HG03565 (cell line): ENCODE results near the gene ZDHHC7.
"Not testable (repeated sequence)": the region's sequence is repeated elsewhere in the genome, so short reads cannot be mapped to it uniquely, and the experiment has no call there.

ENCODE experiments used
- ATAC-seq: cut with Tn5 transposase; IDR thresholded peaks from one replicate; pipeline ENCODE4 v1.9.1; 2021; ENCODE audit warnings: mild to moderate bottlenecking, moderate library complexity; ENCODE audit not compliant: unreplicated experiment

The ZDHHC7 gene

DNA sequence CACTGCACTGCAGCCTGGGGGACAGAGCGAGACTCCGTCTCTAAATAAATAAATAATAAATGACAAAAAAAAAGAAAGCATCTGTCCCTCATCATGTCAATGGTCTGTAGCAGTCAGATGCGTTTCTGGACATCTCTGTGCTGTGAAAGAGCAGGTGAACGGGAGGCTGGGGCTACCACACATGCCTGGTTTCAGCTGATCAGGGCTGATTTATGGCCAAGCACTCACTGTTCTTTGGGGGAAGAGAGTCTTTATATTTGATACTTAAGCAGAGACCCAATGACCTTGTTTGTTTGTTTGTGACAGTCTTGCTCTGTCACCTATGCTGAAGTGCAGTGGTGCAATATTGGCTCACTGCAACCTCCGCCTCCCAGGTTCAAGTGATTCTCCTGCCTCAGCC is 33.7 kb upstream of the ZDHHC7 start:
- no peak for ATAC-seq

DNA sequence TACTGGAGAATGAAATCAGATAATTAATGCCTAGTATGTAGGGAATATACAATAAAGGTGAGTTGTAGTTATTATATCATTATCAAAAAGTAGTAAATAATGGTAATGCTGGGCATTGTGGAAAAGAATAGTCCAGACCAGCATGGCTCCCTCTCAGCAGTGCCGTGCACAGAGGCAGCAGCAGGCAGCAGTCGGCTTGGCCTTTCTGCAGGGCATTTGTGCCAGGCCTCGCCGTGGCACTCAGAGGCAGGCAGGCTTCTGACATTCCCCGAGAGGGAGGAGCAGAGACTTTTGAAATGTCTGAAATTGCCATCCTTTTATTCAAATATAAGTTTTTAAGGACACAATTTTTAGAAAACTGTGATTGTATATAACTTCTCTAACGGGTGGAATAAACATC is 31.3 kb upstream of the ZDHHC7 start:
- ATAC-seq, result no peak

DNA sequence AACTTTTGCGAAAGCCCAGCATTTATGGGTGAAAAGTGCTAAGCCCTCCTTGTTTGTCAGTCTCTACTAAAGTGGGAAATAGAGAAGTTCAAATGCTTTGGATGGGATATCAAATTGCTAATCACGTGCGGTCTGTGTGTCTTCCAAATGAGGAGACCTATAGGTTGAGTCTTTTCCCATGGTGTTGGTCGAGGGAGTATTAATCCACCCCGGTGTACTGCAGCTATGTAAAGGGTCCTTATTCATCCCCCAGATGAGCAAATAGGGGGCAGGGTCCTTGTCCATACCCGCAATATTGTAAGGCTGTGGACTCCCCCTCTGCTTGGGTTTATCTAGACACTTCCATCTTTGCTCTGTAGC is 30.8 kb upstream of the ZDHHC7 start:
- ATAC-seq, result no peak

DNA sequence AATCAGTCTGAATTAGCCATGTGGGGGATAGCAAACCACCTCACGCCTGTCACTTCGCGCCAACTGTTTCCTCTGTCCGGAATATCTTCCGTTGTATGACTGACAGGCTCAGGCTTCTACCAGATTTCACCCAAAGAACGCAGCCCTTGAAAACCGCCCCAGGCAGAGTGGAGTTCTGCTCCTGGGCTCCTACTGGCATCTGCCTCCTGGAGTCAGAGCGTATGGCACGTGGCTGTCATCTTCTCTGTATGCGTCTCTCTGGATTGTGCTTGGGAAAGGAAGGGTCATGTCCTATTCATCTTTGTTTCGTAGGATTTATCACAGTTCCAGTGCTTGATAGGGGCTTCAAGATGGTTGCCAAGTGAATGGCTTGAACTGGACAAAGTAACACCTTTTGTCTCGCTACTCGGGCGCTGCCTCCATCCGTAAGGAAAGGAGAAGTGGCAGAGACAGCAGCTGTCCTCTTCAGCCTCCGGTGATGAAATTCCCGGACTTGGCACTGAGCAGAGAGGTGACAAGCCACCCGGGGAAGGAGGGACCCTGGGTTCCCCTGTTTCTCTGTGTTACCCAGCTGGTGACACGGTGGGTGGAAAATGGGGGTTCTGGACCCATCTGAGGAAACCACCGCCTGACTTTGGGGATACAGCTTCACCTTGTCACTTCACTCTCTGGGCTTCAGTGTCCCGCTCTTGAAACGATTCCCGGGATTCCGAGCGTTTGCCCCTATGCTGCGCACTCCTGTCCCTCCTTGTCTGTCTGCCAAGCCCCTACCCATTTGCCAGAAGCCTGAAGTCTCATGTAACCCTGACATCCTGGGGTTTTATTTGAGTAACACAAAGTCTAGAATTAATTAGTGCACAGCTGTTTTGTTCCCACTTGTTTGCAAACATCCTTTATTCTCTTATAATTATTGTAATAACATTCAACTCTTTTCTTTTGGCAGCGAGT is 30.2 kb upstream of the ZDHHC7 start:
- ATAC-seq, result no peak

DNA sequence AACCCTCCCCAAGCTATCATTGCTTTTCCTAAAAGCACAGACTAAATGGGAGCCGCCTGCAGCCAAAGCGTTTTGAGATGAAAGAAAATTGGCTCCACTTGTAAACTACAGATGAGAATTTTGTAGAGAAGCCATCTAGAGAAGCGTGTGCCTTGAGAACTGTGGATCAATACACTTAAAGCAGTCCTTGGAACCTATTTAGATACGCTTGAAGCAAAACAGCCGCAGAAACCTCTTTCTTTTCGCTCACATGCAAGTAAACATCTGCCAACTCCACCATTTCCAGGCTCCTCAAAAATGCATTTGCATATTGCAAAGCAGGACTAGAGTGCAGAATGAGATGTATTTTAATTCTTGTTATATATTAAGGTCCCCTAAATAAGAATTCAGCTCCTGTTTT is 29.4 kb upstream of the ZDHHC7 start:
- ATAC-seq, result no peak

DNA sequence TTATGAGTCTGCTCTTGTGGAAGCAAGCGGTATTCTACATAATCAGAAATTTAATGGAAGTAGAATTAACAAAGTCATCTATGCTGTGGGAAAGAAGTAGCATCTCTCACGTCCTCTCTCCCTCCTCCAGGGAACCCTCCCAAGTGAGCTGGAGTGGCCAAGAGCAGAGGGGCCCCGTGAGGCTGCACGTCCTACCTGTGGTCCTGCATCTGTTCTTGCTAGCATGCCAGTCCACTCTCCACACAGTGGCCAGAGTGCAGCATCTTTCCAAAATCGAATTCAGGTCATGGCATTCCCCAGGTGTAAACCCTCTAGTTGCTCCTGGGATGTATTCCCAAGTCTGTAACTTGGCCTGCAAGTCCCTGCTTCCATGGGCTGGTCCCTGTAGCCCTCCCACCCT is 26.4 kb upstream of the ZDHHC7 start:
- ATAC-seq, result no peak

DNA sequence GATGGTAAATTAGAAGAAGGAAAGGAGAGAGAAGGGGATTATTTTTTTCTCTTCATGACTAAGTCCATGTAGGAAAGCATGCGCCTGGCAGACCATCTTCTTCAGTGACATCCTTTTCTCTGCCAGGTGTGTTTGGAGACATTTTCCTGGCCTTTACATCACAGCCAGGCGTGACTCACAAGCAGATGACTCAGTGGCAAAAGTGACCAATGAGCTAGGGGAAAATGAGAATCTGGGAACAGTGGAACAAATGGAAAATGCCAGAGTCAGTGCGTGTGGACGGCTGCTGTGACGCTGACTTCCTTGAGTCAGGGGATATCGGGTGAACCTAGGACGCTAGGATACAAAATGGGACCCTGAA is 25.7 kb upstream of the ZDHHC7 start:
- ATAC-seq, result no peak

DNA sequence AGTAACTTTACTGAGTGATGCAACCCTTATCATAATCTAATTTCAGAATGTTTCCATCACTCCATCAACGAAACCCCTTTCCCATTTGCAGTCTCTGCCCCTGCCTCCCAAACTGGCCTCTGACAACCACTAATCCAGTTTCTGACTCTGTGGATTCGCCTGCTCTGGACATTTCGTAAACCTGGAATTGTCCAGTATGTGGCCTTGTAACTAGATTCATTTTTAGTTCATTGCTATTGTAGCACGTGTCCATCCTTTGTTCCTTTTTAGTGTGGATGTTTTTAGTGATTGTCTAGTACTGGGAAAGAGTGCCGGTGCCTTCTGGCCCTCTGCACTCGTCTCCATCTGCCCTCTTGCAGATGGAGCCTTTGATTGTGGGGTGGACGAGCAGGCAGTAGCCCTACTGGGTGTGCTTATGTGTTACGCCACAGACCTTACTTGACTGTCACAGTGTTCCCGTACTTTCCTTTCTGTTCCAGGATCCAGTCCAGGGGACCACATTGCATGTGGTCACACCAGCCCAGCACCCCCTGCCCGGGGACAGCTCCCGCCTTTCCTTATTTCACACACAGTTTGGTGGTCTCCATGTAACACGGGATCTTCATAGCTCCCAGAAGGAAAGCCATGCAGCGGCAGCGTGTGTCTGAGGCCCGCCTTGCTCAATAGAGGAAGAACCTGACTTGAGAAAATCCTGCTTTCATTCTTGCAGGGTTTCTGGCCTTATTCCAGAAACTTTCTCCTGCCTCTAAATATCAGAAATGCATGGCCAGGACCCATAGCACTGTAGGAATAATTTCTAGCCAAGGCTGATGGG is 25.1 kb upstream of the ZDHHC7 start:
- ATAC-seq, result no peak

DNA sequence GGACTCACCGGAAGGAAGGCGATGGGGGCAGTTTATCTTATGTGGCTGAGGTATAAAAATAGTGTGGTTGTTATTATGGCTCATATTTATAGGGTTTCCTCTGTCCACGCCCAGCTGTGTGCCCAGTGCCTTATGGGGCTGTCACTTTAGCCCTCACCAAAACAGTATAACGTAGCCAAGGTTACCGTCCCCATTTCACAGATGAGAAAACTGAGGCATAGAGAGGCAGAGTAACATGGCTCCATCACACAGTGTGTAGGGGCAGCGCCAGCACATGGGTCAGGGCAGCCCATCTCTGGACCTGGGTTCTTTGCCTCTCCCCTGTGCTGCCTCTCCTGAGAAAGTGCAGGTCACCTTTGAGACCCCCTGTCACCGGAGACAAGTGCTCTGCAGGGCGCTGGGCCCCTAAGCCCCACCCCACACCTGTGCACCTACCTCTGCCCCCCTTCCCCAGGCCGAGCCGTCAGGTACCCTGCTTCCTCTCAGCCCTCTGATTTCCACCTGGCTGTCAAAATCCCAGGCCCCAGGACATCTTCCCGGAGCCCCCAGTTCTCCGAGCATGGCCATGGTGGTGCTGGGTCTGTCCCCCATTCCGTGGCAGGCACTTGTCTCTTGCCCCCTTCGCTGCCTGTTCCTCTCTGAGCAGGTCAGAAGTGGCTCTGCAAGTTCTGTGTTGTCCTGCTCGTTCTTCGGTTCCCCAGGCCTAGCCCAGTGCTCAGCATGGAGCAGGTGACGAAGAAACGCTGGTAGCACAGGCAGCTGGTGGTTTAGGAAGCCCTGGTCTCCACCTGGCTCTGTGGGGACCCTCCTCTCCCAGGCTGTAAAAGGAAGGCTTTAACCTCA is 23.5 kb upstream of the ZDHHC7 start:
- no peak for ATAC-seq

DNA sequence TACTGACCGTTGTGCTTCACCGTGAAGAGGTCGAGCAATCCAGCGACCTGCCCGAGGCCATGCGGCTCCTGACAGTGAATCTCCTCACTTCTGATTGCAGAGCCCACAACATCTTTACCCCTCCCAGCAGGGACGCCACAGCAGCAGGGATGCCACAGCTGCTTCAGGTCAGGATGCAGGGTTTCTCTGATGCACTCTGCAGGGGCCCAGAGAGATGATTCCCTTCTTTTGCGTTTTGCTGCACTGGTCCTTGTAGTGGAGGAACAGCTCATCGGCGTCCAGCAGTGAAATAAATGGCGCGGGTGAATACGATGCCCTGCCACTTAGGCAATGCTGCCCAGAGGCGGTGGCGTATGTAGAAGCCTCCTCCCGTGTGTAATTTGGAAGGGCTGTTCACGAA is 21.8 kb upstream of the ZDHHC7 start:
- no peak for ATAC-seq

DNA sequence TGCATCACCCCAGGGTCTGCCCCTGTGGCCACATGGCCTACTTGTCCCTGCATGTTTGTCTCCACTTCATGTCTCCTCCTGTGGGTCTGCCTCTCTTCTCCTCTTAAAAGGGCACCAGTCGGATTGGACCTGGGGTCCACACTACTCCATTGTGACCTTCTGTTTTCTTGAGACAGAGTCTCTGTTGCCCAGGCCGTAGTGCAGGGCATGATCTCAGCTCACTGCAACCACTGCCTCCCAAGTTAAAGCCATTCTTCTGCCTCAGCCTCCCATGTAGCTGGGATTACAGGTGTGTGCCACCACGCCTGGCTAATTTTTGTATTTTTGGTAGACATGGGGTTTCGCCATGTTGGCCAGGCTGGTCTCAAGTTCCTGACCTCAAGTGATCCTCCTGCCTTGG is 20.9 kb upstream of the ZDHHC7 start:
- ATAC-seq, result not testable (repeated sequence)

DNA sequence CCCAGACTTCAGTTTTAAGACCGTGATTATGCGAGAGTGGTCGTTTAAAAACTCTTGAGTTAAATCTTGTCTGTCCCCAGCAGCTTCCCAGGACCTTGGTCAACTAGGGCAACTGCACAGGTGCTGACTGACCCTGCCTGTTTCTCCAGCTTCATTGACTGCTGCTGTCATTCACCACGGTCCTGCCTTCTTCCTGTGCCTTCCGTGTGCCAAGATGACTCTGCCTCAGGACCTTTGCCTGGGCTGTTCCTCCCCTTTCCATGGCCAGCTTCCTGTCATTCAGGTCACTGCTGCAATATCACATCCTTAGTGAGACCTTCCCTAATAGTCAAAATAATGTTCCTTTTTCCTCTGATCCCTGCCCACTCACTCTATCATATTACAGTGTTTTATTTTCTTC is 20.1 kb upstream of the ZDHHC7 start:
- no peak for ATAC-seq

DNA sequence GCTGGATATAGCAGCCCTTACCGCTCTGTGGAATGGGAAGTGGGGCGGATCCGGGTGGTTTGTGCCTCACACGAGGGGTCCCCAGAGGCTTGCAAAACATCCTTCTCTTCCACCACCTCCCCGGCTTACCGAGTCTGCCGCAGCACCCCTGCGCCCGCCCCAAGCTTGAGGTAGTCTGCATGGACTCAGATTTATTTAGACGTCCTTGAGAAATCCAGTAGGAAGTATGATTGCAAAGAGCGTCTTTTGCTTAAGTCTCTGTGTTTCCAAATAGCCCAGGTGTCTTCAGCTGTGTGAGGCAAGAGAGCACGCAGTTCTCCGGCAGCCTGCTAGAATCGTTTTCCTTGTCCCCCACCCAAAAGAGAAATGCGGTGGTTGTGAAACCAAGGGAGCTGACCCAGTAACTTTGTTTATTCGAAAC is 18.7 kb upstream of the ZDHHC7 start:
- no peak for ATAC-seq

DNA sequence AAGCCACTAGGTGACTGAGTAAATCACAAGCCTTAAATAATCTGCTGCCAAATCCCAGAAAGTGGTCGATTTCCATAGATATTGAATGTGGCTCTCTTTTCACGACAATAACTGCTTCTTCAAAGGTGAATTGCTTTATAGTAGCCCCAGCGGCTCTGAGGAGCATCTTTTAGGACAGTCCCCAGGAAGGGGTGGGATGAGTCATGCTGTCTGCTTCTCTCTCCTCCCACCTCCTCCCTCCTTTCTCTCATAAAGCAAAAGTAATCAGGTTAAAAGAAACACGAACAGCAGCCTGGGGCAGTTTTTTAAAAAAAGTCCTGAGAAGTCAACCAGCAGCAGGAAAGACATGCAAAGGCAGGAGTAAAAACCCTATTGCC is 18.1 kb upstream of the ZDHHC7 start:
- ATAC-seq, result no peak

DNA sequence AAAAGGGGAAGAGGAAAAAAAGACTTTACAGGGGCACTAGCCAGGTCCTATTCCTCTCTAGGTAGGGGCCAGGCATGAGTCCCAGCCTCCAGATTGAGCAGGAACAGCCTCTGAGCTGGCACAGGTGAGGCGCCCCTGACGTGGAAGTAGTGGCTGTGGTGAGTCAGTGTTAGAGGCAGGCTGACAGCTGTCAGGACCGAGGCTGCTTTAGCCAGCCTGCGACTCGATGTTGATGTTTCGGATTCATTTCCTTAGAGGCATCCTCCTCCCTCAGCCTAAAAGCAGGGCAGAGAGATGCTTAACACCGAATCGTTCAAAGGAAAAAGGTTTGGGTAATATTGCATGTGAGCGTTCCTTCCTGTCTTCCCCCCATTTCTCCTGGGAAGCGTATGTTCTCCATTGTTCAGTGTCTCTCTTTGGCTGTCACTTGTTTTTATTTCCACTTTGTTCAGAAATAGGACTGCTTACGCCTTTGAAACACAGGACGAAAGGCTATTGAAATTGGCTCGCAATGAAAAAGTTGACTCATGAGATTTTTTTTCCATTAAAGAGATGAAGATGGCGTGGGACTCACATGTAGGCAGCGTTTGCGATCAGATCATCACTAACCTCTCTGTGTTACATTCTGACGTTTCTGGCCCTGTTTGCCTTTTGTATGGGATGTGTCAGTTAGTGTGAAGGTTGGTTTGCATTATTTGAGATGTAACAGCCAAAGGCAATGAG is 17.5 kb upstream of the ZDHHC7 start:
- ATAC-seq, result no peak

DNA sequence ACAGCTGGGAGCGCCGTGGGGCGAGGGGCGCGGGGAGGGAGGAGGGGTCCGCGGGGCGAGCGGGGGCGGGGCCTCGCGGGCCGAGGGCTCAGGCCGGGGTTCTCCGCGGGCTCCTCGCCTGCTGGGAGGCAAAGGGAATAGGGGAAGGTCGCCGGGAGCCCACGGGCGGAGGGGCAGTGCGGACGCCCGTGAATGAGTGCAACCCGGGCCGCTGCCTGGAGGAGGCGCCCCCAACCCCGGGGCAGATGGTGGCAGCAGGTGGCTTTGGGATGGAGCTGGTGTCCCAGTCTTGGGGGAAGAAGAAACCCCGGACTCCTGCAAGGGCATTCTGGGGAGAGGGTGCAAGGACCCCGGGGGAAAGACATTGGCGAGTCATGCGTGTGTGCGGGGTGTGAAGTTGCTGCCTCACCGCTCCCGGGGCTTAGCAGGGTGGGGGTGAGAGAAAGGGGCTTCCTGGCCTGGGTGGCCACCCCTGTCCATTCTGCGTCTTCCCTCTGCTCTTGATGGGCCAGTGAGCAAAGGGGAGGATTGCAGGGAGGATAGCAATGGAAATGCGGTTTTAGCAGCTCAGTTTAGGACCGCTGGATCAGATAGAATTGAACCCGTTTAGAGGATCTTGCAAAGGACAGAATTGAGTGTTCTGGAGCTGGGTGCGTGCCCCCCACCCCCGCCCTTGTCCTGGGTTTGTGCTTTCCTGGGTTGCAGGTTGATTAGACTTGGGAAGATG is 16.8 kb upstream of the ZDHHC7 start:
- peak; percentile 3 for ATAC-seq

DNA sequence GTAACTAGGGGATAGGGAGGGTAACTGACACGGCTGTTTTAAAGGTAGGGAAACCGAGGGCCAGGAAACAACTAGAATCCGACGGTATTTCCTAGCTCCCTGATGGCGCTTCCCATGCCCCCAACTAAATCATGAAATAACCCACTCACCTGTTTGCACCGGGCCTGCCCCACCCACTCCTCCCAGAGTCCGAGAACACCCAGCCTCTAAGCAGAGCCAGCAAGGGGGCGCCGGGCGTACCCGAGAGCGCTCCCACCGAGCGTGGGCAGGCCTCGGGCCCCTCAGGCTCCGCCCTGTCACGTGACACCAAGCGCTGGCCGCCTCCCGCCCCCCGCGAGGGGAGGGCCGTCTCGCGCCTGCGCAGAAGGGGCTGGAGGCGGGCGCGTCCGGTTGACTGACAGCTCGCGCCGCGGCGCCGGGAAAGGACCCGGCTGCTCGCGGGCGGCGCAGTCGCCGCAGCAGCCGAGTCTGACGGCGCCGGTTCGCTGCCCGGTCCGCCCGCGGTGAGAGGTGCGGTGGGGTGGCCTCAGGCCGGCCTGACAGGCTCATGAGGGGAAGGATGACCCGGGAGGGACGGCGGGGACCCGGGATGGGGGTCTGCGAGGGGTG is 16.1 kb upstream of the ZDHHC7 start, which contains the start of gene KIAA0513:
TSS of gene KIAA0513 (plus strand) at position 447 of the 609 bp plus-strand sequence. CDS start 39,277 bp downstream, outside the sequence.
- peak; percentile 70 for ATAC-seq

DNA sequence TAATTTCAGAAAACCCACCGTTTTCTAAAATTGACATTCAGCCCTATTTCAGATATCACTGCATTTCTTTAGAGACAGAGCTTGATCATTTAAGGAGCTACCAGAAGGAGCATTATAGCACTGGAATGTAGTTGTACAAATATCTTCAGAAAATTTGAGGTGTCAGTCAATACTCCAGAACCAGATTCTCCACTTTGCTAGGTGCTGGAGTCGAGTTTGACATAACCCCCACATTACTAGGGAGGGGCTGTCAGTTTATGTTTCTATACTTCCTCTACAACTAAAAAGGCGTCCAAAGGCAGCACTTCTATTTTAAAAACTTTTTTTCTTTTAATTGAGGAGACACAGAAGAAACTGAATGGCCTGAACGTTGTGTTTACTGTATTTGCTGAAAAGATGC is 15.4 kb upstream of the ZDHHC7 start:
- no peak for ATAC-seq
